Measurements from ENCODE around the gene ATP6AP2. TPM values are rescaled to one million over a fixed set of nuclear protein-coding genes. Genes with fewer than 3 reads are reported as not detected.

ATP6AP2 gene
- polyA plus RNA-seq, 1 of the 3 experiments (the other 2 are of a cell fraction) = 160 TPM

DNA sequence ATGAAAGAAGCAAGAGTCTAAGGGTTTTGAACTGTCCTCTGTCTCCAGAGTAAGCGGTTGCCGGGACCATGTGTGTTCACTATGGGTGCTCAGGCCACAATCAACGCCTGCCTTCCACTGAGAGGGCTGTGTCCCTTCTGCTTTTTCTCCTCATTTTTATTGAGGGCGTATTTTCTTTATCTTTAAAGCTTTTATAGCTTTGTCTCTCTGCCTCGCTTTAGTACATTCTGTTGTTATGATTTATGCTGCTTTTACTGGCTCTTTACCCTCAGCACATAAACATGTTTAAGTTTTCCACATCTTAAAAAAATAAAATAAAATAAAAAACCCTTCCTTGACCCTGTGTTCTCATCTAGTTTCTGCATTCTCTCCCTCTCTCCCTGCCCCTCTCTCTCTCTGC, 42.4 kb upstream of the ATP6AP2 start:
- H3K27ac ChIP-seq (ENCODE audit: low read depth in 2 of 2, low read length in 1 of 2) = no peak overlapping the region
- no peak overlapping the region for H3K4me3 ChIP-seq (ENCODE audit: low read depth in 2 of 2, low read length in 1 of 2)
- DNase-seq = no peak
- H3K9me3 ChIP-seq = no peaks in the 10 kb centered on the region
- no peaks in the 10 kb centered on the region for H4K20me1 ChIP-seq (ENCODE audit: insufficient read depth)
- H2AFZ ChIP-seq (ENCODE audit: low read depth) = no peak overlapping the region
- H3K36me3 ChIP-seq (replicated peaks in 1 of 2; ENCODE audit: control insufficient read depth in 1 of 2, insufficient read depth in 2 of 2, low read length in 1 of 2) = no peaks in the 10 kb centered on the region
- CTCF ChIA-PET = interaction anchor here (1.4 to 2.3 kb wide), 3 partner anchors 11 to 256 kb away, joined by 5 read pairs; no protein-coding TSS in a partner anchor
- no peaks in the 10 kb centered on the region for H3K79me2 ChIP-seq (ENCODE audit: insufficient read depth)
- H3K4me1 ChIP-seq (ENCODE audit: control insufficient read depth in 1 of 2, insufficient read depth in 2 of 2, low read depth in 1 of 2, low read length in 1 of 2) = peaks cover 0 to 15% of the 10 kb centered on the region in 2 experiments; a peak in 1 of 4 replicates
- H3K4me2 ChIP-seq = no peak overlapping the region
- POLR2A ChIA-PET = no interaction called here
- no peak for TF ChIP-seq FOSL2 (IDR thresholded peaks at IDR 0.05; ENCODE audit: borderline replicate concordance, low read depth)
- TF ChIP-seq FOXJ3 (CRISPR knock-in tag; IDR thresholded peaks at IDR 0.05) = no peak
- no peak for TF ChIP-seq RAD21 (IDR thresholded peaks at IDR 0.05; ENCODE audit: low read length)
- no peak for TF ChIP-seq IRF3 (IDR thresholded peaks at IDR 0.05; ENCODE audit: low read depth, low read length)
- TF ChIP-seq JUND (IDR thresholded peaks at IDR 0.05) = no peak
- TF ChIP-seq TEAD4 (IDR thresholded peaks at IDR 0.05; ENCODE audit: borderline replicate concordance, insufficient read depth) = no peak
- TF ChIP-seq SIN3A (IDR thresholded peaks at IDR 0.05; ENCODE audit: borderline replicate concordance, low read depth, low read length) = no peak
- no peak for TF ChIP-seq GABPA (IDR thresholded peaks at IDR 0.05; ENCODE audit: low read depth)
- H3K27me3 ChIP-seq (ENCODE audit: insufficient read depth) = peaks cover 43% of the 10 kb centered on the region
- WGBS (ENCODE audit: low lambda C conversion rate) = 36% methylated on average over 5 of the region's 5 CpGs
- H3K9me2 ChIP-seq = no peaks in the 10 kb centered on the region
- H3K9ac ChIP-seq = no peak overlapping the region
- no peaks in the 10 kb centered on the region for H3F3A ChIP-seq (replicated peaks; ENCODE audit: insufficient read depth)

- H3K27ac ChIP-seq (ENCODE audit: low read depth in 2 of 2, low read length in 1 of 2) = peak overlapping the region in 1 of 2 experiments; percentile 73; a peak in 2 of 4 replicates
- H3K36me3 ChIP-seq (replicated peaks in 1 of 2; ENCODE audit: control insufficient read depth in 1 of 2, insufficient read depth in 2 of 2, low read length in 1 of 2) = no peaks in the 10 kb centered on the region
- 42% methylated on average over 18 of the region's 20 CpGs for WGBS (ENCODE audit: low lambda C conversion rate)
- H3F3A ChIP-seq (replicated peaks; ENCODE audit: insufficient read depth) = no peaks in the 10 kb centered on the region
- no peak overlapping the region for H3K4me2 ChIP-seq
- H3K9me3 ChIP-seq = no peaks in the 10 kb centered on the region
- TF ChIP-seq MXI1 (IDR thresholded peaks at IDR 0.05; ENCODE audit: low read depth, low read length) (no peak), RAD21 (IDR thresholded peaks at IDR 0.05; ENCODE audit: low read length) (peak; percentile 54)
- TF ChIP-seq, protein P1, sequence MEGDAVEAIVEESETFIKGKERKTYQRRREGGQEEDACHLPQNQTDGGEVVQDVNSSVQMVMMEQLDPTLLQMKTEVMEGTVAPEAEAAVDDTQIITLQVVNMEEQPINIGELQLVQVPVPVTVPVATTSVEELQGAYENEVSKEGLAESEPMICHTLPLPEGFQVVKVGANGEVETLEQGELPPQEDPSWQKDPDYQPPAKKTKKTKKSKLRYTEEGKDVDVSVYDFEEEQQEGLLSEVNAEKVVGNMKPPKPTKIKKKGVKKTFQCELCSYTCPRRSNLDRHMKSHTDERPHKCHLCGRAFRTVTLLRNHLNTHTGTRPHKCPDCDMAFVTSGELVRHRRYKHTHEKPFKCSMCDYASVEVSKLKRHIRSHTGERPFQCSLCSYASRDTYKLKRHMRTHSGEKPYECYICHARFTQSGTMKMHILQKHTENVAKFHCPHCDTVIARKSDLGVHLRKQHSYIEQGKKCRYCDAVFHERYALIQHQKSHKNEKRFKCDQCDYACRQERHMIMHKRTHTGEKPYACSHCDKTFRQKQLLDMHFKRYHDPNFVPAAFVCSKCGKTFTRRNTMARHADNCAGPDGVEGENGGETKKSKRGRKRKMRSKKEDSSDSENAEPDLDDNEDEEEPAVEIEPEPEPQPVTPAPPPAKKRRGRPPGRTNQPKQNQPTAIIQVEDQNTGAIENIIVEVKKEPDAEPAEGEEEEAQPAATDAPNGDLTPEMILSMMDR (IDR thresholded peaks at IDR 0.05) = peak; percentile 29; the same call in 1 of the 2 replicates
- ChIA-PET POLR2A (no interaction called here), CTCF (interaction anchor here (1.3 to 2.3 kb wide), 3 partner anchors 8 to 112 kb away, joined by 5 read pairs; no protein-coding TSS in a partner anchor)
- H3K27me3 ChIP-seq (ENCODE audit: insufficient read depth) = peaks cover 41% of the 10 kb centered on the region
- H3K79me2 ChIP-seq (ENCODE audit: insufficient read depth) = no peaks in the 10 kb centered on the region
- H3K4me3 ChIP-seq (ENCODE audit: low read depth in 2 of 2, low read length in 1 of 2) = no peak overlapping the region
- no peaks in the 10 kb centered on the region for H4K20me1 ChIP-seq (ENCODE audit: insufficient read depth)
- DNase-seq = no peak
- no peak overlapping the region for H3K9ac ChIP-seq
- no peak overlapping the region for H2AFZ ChIP-seq (ENCODE audit: low read depth)
- H3K9me2 ChIP-seq = no peaks in the 10 kb centered on the region
- peaks cover 4 to 22% of the 10 kb centered on the region in 2 experiments; a peak in 3 of 4 replicates for H3K4me1 ChIP-seq (ENCODE audit: control insufficient read depth in 1 of 2, insufficient read depth in 2 of 2, low read depth in 1 of 2, low read length in 1 of 2)
Observed at GRCh38 chrX:40539214-40540142, 41.3 kb upstream of the ATP6AP2 start.
